HepG2 (cell line): ENCODE measurements around the gene PAPPA.

ENCODE experiments used
- DR1 ChIP-seq: sonication (generic); formaldehyde crosslinking; IDR thresholded peaks from 2 replicates; pipeline ENCODE4 v1.8.0; 2021; ENCODE audit warnings: mild to moderate bottlenecking, missing genetic modification reagents, inconsistent platforms
- EP300 ChIP-seq, 3 experiments: sonication (generic) in 1 of 3; formaldehyde crosslinking in 1 of 3; IDR thresholded peaks; 2 replicates each; pipeline versions ENCODE4 v1.5.1 to v1.6.1; 2011 to 2020; ENCODE audit warnings: low read depth in 2 of 3, low read length in 2 of 3, borderline replicate concordance in 1 of 3, improper control_type of control experiment in 1 of 3, mild to moderate bottlenecking in 1 of 3, missing genetic modification reagents in 1 of 3, moderate library complexity in 1 of 3
- HOXA5 ChIP-seq: sonication (generic); formaldehyde crosslinking; IDR thresholded peaks from 2 replicates; pipeline ENCODE4 v1.4.0; 2020; ENCODE audit warnings: missing genetic modification reagents
- KLF16 ChIP-seq, 2 experiments: sonication (generic) in 1 of 2; formaldehyde crosslinking in 1 of 2; IDR thresholded peaks; 2 replicates each; pipeline versions ENCODE4 v1.6.1 to v1.8.0; 2016 to 2023; ENCODE audit warnings: missing genetic modification reagents in 2 of 2, missing compliant biosample characterization in 1 of 2
- MZF1 ChIP-seq: sonication (generic); formaldehyde crosslinking; IDR thresholded peaks from 2 replicates; pipeline ENCODE4 v1.8.1; 2023; ENCODE audit warnings: mild to moderate bottlenecking, missing genetic modification reagents, borderline replicate concordance
- POLR2A ChIP-seq, 2 experiments: IDR thresholded peaks; 2 replicates each; pipeline ENCODE4 v1.6.1; 2011; ENCODE audit warnings: low read depth in 2 of 2, low read length in 2 of 2, mild to moderate bottlenecking in 1 of 2, moderate library complexity in 1 of 2; ENCODE audit not compliant: insufficient read depth in 1 of 2
- ZBTB21 ChIP-seq: sonication (generic); formaldehyde crosslinking; IDR thresholded peaks from 2 replicates; pipeline ENCODE4 v1.4.0; 2020; ENCODE audit warnings: missing genetic modification reagents
- ZFP41 ChIP-seq: sonication (generic); formaldehyde crosslinking; IDR thresholded peaks from 2 replicates; pipeline ENCODE4 v1.4.0; 2020; ENCODE audit warnings: mild to moderate bottlenecking, missing genetic modification reagents, borderline replicate concordance
- ZNF44 ChIP-seq: sonication (generic); formaldehyde crosslinking; IDR thresholded peaks from 2 replicates; pipeline ENCODE4 v1.5.1; 2020; ENCODE audit warnings: mild to moderate bottlenecking, missing genetic modification reagents
- ZNF7 ChIP-seq: IDR thresholded peaks from 2 replicates; pipeline ENCODE4 v1.6.1; 2016; ENCODE audit warnings: missing biosample characterization, missing genetic modification reagents
- TF ChIP-seq, protein P1 (sequence below): sonication (generic); formaldehyde crosslinking; IDR thresholded peaks from 2 replicates; pipeline ENCODE4 v1.8.0; 2022; ENCODE audit warnings: missing genetic modification reagents, mild to moderate bottlenecking, borderline replicate concordance
- TF ChIP-seq, protein P2 (sequence below): IDR thresholded peaks from 2 replicates; pipeline ENCODE4 v1.6.1; 2016; ENCODE audit warnings: low read depth
- TF ChIP-seq, protein P3 (sequence below): sonication (generic); formaldehyde crosslinking; IDR thresholded peaks from 2 replicates; pipeline ENCODE4 v1.8.1; 2023; ENCODE audit warnings: missing genetic modification reagents, inconsistent platforms, borderline replicate concordance
- TF ChIP-seq, protein P4 (sequence below): sonication (generic); formaldehyde crosslinking; IDR thresholded peaks from 2 replicates; pipeline ENCODE4 v1.9.0; 2021; ENCODE audit warnings: missing genetic modification reagents, mild to moderate bottlenecking, borderline replicate concordance

DNA sequence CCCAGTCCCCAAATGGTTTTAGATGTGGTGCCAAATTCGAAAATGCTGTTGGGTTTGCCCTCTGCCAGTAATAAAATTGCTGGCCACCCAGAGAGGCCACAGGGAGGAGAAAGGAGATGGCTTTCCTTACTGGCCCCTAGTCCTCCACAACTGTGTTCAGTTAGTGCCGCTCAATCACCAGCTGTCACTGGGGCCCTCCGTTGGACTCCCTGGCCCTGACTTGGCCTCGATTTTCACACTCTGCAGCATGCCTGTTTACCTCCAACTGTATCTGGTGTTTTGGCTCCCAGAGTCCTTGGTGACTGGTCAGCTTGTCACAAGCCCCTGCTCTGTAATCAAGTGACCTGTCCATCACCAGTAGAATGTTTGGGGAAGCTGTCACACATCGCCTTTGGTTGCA, 97.8 kb downstream of the PAPPA start:
- TF ChIP-seq ZNF7 (CRISPR knock-in tag), result no peak
- no peak for TF ChIP-seq ZFP41 (CRISPR knock-in tag)
- no peak for TF ChIP-seq ZNF44
- TF ChIP-seq MZF1 (CRISPR knock-in tag), result no peak
- TF ChIP-seq HOXA5 (CRISPR knock-in tag), result no peak
- TF ChIP-seq, protein P1, sequence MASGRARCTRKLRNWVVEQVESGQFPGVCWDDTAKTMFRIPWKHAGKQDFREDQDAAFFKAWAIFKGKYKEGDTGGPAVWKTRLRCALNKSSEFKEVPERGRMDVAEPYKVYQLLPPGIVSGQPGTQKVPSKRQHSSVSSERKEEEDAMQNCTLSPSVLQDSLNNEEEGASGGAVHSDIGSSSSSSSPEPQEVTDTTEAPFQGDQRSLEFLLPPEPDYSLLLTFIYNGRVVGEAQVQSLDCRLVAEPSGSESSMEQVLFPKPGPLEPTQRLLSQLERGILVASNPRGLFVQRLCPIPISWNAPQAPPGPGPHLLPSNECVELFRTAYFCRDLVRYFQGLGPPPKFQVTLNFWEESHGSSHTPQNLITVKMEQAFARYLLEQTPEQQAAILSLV (CRISPR knock-in tag), result no peak
- TF ChIP-seq, protein P2, sequence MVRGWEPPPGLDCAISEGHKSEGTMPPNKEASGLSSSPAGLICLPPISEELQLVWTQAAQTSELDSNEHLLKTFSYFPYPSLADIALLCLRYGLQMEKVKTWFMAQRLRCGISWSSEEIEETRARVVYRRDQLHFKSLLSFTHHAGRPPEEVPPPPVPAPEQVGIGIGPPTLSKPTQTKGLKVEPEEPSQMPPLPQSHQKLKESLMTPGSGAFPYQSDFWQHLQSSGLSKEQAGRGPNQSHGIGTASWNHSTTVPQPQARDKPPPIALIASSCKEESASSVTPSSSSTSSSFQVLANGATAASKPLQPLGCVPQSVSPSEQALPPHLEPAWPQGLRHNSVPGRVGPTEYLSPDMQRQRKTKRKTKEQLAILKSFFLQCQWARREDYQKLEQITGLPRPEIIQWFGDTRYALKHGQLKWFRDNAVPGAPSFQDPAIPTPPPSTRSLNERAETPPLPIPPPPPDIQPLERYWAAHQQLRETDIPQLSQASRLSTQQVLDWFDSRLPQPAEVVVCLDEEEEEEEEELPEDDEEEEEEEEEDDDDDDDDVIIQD (CRISPR knock-in tag), result no peak
- TF ChIP-seq POLR2A (IDR thresholded peaks at IDR 0.05; ENCODE audit: insufficient read depth in 1 of 2, low read depth in 2 of 2, low read length in 2 of 2), result no peak
- no peak for TF ChIP-seq ZBTB21 (CRISPR knock-in tag)
- TF ChIP-seq, protein P3, sequence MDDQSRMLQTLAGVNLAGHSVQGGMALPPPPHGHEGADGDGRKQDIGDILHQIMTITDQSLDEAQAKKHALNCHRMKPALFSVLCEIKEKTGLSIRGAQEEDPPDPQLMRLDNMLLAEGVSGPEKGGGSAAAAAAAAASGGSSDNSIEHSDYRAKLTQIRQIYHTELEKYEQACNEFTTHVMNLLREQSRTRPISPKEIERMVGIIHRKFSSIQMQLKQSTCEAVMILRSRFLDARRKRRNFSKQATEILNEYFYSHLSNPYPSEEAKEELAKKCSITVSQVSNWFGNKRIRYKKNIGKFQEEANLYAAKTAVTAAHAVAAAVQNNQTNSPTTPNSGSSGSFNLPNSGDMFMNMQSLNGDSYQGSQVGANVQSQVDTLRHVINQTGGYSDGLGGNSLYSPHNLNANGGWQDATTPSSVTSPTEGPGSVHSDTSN (CRISPR knock-in tag), result no peak
- no peak for TF ChIP-seq KLF16 (CRISPR knock-in tag; IDR thresholded peaks at IDR 0.05)
- TF ChIP-seq DR1, result no peak
- TF ChIP-seq, protein P4, sequence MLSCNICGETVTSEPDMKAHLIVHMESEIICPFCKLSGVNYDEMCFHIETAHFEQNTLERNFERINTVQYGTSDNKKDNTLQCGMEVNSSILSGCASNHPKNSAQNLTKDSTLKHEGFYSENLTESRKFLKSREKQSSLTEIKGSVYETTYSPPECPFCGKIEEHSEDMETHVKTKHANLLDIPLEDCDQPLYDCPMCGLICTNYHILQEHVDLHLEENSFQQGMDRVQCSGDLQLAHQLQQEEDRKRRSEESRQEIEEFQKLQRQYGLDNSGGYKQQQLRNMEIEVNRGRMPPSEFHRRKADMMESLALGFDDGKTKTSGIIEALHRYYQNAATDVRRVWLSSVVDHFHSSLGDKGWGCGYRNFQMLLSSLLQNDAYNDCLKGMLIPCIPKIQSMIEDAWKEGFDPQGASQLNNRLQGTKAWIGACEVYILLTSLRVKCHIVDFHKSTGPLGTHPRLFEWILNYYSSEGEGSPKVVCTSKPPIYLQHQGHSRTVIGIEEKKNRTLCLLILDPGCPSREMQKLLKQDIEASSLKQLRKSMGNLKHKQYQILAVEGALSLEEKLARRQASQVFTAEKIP (CRISPR knock-in tag), result no peak
- TF ChIP-seq EP300 (IDR thresholded peaks at IDR 0.05; ENCODE audit: low read depth in 2 of 2, low read length in 2 of 2), result no peak
- TF ChIP-seq EP300 (CRISPR knock-in tag; IDR thresholded peaks at IDR 0.05; ENCODE audit: borderline replicate concordance), result no peak
